ENCODE results near the gene LCLAT1. TPM values are rescaled to one million over a fixed set of nuclear protein-coding genes. Genes with fewer than 3 reads are reported as not detected.

The LCLAT1 gene
- total RNA-seq, 1 donor from 2014 or later, result 13.0 TPM

- TF ChIP-seq CTCF (IDR thresholded peaks at IDR 0.05), result no peak
- Histone ChIP-seq H3K27ac (peak overlapping the region; percentile 34), H3K4me3 (no peak overlapping the region)
Measured at GRCh38 chr2:30421026-30421603, 25.9 kb upstream of the LCLAT1 start.

GRCh38 chr2:30421604-30422443 lies 25.2 kb upstream of the LCLAT1 start:
- Histone ChIP-seq H3K9me3 (no peaks in the 10 kb centered on the region), H3K36me3 (no peaks in the 10 kb centered on the region), H3K4me1 (peaks cover 7% of the 10 kb centered on the region), H3K4me3 (no peak overlapping the region), H3K27me3 (ENCODE audit: low read depth) (no peaks in the 10 kb centered on the region), H3K27ac (peak overlapping the region; percentile 34)
- ATAC-seq, result peak in 1 of 2 donors; percentile 14
- intact Hi-C loops (cut with DNase I), result no loop called here
- no peak for TF ChIP-seq CTCF (IDR thresholded peaks at IDR 0.05)
- DNase-seq, result no peak

More at GRCh38 chr2:30421026-30421603, 25.9 kb upstream of the LCLAT1 start:
- H3K27me3 ChIP-seq (ENCODE audit: low read depth), result no peaks in the 10 kb centered on the region
- H3K4me1 ChIP-seq, result peaks cover 7% of the 10 kb centered on the region
- no peaks in the 10 kb centered on the region for H3K9me3 ChIP-seq
- H3K36me3 ChIP-seq, result no peaks in the 10 kb centered on the region
- no peak for DNase-seq
- no peak for ATAC-seq
- intact Hi-C loops (cut with DNase I), result no loop called here

GRCh38 chr2:30422444-30423040 lies 24.5 kb upstream of the LCLAT1 start:
- TF ChIP-seq CTCF (IDR thresholded peaks at IDR 0.05), result no peak
- Histone ChIP-seq H3K4me1 (peaks cover 7% of the 10 kb centered on the region), H3K27me3 (ENCODE audit: low read depth) (no peaks in the 10 kb centered on the region), H3K27ac (peak overlapping the region; percentile 34), H3K9me3 (no peaks in the 10 kb centered on the region), H3K36me3 (no peaks in the 10 kb centered on the region), H3K4me3 (no peak overlapping the region)
- intact Hi-C loops (cut with DNase I), result no loop called here
- ATAC-seq (peak; percentile 81 to 87), DNase-seq (peak; percentile 53)

GRCh38 chr2:30424231-30424630 lies 22.8 kb upstream of the LCLAT1 start:
- no peak for ATAC-seq
- intact Hi-C loops (cut with DNase I), result no loop called here
- H3K36me3 ChIP-seq, result no peaks in the 10 kb centered on the region
- H3K27ac ChIP-seq, result no peak overlapping the region
- H3K27me3 ChIP-seq (ENCODE audit: low read depth), result no peaks in the 10 kb centered on the region
- no peak for TF ChIP-seq CTCF (IDR thresholded peaks at IDR 0.05)
- no peak overlapping the region for H3K4me3 ChIP-seq
- peaks cover 7% of the 10 kb centered on the region for H3K4me1 ChIP-seq
- DNase-seq, result no peak
- H3K9me3 ChIP-seq, result no peaks in the 10 kb centered on the region

- Histone ChIP-seq H3K27me3 (ENCODE audit: low read depth) (no peaks in the 10 kb centered on the region), H3K4me3 (no peak overlapping the region), H3K4me1 (peaks cover 7% of the 10 kb centered on the region), H3K9me3 (no peaks in the 10 kb centered on the region), H3K36me3 (no peaks in the 10 kb centered on the region), H3K27ac (no peak overlapping the region)
- TF ChIP-seq CTCF (IDR thresholded peaks at IDR 0.05), result no peak
- intact Hi-C loops (cut with DNase I), result no loop called here
- no peak for ATAC-seq
- no peak for DNase-seq
Measured at GRCh38 chr2:30425326-30425725, 21.7 kb upstream of the LCLAT1 start.
